ENCODE results near the gene ALDH1A1. TPM values are rescaled to one million over a fixed set of nuclear protein-coding genes. Genes with fewer than 3 reads are reported as not detected.
"Not testable (repeated sequence)": the region's sequence is repeated elsewhere in the genome, so short reads cannot be mapped to it uniquely, and the experiment has no call there.

ALDH1A1 gene
- polyA plus RNA-seq, 1 donor (not counting 4 experiments of a cell fraction or from before 2014, with no cell fraction given), result 0.08 TPM

DNA sequence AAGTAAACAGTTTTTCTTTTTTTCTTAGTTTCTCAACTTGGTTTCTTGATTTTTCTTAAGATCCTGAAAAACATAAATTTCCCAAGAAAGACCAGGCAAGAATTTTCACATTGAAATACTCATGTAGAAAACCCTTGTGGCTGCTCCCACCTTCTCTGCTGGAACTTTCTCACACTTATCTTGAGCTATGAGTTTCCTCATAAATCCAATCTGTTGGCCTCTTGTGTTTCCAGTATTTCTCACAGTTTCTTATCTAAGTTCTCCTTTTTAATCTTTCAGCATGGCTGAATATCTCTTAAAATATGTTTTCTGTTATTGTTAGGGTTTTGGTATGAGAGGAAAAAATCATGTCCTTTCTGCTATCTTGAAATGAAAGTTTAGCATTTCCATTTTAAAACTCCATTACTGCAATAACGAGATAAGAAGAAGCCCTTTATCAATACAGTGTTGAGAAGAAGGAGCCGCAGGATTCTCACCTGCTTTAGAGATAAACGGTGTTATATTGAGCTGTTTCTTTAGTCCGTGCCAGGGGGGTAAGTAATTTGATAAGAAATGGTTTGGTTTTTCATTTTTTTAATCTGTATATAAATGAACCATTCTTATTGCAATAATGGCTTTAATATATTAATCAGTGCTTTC is 89.3 kb downstream of the ALDH1A1 start:
- Histone ChIP-seq H4K20me1 (ENCODE audit: control insufficient read depth, extremely low read depth, insufficient read depth, low read length) (no peaks in the 10 kb centered on the region), H3K27me3 (ENCODE audit: control insufficient read depth, extremely low read depth, insufficient read depth, low read length) (no peaks in the 10 kb centered on the region), H3K9ac (ENCODE audit: control insufficient read depth, extremely low read depth, insufficient read depth, low read length) (no peak overlapping the region), H3K36me3 (ENCODE audit: control insufficient read depth in 2 of 2, extremely low read depth in 1 of 2, insufficient read depth in 2 of 2, low read length in 2 of 2) (no peaks in the 10 kb centered on the region), H3K27ac (ENCODE audit: control insufficient read depth, insufficient read depth, low read length) (no peak overlapping the region), H2AFZ (ENCODE audit: control insufficient read depth, low read length) (no peak overlapping the region), H3K79me2 (ENCODE audit: control insufficient read depth, insufficient read depth, low read length) (no peaks in the 10 kb centered on the region), H3K4me3 (ENCODE audit: control insufficient read depth in 2 of 3, extremely low read depth in 1 of 3, insufficient read depth in 2 of 3, low read depth in 1 of 3, low read length in 3 of 3) (no peak overlapping the region), H3K4me2 (ENCODE audit: control insufficient read depth, extremely low read depth, insufficient read depth, low read depth, low read length) (no peak overlapping the region), H3K9me1 (ENCODE audit: control insufficient read depth, extremely low read depth, insufficient read depth, low read length) (no peaks in the 10 kb centered on the region), H3K4me1 (ENCODE audit: control insufficient read depth, extremely low read depth, insufficient read depth, low read length) (no peaks in the 10 kb centered on the region), H3K9me3 (ENCODE audit: control insufficient read depth, low read depth, low read length) (no peaks in the 10 kb centered on the region)
- TF ChIP-seq EZH2 (IDR thresholded peaks at IDR 0.05; ENCODE audit: low read length) (no peak), CTCF (optimal IDR thresholded peaks at IDR 0.05 in 1 of 3, IDR thresholded peaks at IDR 0.05 in 1 of 3, conservative IDR thresholded peaks at IDR 0.05 in 1 of 3; ENCODE audit: extremely low read depth in 1 of 3, insufficient read depth in 2 of 3, low read length in 3 of 3) (no peak)
- DNase-seq (ENCODE audit: low read depth, low spot score) (no peak), FAIRE-seq (no peak)
- dilution Hi-C loops (cut with MboI; ENCODE audit: extremely low pct_ligation_motif_present, low sequenced_read_pairs), result no loop called here

- dilution Hi-C loops (cut with MboI; ENCODE audit: extremely low pct_ligation_motif_present, low sequenced_read_pairs); H3K36me3 ChIP-seq (ENCODE audit: control insufficient read depth in 2 of 2, extremely low read depth in 1 of 2, insufficient read depth in 2 of 2, low read length in 2 of 2); H3K9me3 ChIP-seq (ENCODE audit: control insufficient read depth, low read depth, low read length); H3K9me1 ChIP-seq (ENCODE audit: control insufficient read depth, extremely low read depth, insufficient read depth, low read length); H3K79me2 ChIP-seq (ENCODE audit: control insufficient read depth, insufficient read depth, low read length); H3K9ac ChIP-seq (ENCODE audit: control insufficient read depth, extremely low read depth, insufficient read depth, low read length); H2AFZ ChIP-seq (ENCODE audit: control insufficient read depth, low read length); H3K27me3 ChIP-seq (ENCODE audit: control insufficient read depth, extremely low read depth, insufficient read depth, low read length); H3K4me1 ChIP-seq (ENCODE audit: control insufficient read depth, extremely low read depth, insufficient read depth, low read length); DNase-seq (ENCODE audit: low read depth, low spot score); FAIRE-seq; H3K4me3 ChIP-seq (ENCODE audit: control insufficient read depth in 2 of 3, extremely low read depth in 1 of 3, insufficient read depth in 2 of 3, low read depth in 1 of 3, low read length in 3 of 3); H3K4me2 ChIP-seq (ENCODE audit: control insufficient read depth, extremely low read depth, insufficient read depth, low read depth, low read length); H4K20me1 ChIP-seq (ENCODE audit: control insufficient read depth, extremely low read depth, insufficient read depth, low read length); H3K27ac ChIP-seq (ENCODE audit: control insufficient read depth, insufficient read depth, low read length): not testable (repeated sequence)
Observed at GRCh38 chr9:72862788-72863187, 90.1 kb downstream of the ALDH1A1 start.
